ENCODE data around the gene ARHGEF1.

DNA sequence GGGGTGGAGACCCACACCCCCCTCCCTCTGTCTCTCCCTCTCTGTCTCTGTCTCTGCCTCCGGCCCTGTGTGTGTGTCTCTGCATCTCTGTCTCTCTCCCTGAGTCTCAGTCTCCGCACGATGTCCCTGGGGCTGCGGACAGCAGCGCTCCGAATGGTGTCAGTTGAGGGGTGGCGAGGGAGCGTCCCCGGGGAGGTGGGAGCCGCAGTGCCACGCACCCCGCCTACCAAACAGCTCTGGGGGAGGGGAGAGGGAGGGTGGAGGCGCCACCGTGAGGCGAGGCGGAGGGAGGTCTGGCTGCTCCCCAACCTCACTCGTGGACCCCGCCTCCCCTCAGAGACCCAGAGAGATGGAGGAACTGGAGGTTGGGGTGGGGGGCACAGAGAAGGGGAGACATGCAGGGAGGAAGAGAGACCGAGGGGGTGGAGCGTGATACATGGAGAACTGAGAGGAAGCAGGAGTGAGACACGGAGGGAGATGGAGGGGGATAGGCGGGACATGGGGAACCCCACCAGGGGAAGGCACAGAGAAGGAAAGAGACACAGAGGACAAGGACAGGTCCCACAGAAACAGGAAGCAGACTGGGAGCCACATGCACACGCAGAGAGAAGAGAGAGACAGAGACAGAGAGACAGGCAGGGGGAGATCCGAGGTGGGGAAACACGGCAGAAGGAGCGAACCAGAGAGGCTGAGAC is 38.0 kb downstream of the ARHGEF1 start:
- TF ChIP-seq, protein P1, sequence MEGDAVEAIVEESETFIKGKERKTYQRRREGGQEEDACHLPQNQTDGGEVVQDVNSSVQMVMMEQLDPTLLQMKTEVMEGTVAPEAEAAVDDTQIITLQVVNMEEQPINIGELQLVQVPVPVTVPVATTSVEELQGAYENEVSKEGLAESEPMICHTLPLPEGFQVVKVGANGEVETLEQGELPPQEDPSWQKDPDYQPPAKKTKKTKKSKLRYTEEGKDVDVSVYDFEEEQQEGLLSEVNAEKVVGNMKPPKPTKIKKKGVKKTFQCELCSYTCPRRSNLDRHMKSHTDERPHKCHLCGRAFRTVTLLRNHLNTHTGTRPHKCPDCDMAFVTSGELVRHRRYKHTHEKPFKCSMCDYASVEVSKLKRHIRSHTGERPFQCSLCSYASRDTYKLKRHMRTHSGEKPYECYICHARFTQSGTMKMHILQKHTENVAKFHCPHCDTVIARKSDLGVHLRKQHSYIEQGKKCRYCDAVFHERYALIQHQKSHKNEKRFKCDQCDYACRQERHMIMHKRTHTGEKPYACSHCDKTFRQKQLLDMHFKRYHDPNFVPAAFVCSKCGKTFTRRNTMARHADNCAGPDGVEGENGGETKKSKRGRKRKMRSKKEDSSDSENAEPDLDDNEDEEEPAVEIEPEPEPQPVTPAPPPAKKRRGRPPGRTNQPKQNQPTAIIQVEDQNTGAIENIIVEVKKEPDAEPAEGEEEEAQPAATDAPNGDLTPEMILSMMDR (IDR thresholded peaks at IDR 0.05), result no peak
- TF ChIP-seq POLR2A (IDR thresholded peaks at IDR 0.05), result no peak
